ENCODE results near the gene KLF2.

The KLF2 gene

DNA sequence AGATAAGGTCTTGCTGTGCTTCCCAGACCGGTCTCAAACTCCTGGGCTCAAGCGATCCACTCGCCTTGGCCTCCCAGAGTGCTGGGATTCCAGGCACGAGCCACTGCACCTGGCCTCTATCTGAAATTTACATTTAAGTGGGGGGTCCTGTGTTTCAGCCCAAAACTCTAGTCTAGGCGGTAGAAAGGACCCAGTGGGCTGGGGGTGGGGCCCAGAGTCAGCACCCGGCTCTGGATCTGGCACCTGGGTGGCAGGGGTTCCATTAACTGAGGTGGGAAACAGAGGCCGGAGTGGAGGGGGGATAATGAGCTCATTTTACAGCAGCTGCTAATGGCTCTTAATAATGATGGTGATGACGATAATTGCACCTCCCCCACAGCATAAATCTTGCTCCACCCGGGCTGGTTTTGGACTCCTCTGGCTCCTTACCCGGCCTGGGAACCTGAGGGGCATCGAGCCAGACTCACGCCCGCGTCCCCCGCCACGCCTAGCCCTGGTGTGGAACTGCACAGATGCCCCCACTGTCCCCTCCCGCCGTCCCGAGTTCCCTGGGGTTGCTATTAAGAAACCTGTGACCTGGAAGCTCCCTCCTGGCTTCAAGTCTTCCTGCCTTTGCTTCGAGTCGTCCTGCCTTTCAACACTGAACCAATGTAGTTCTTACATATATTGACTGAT, 17.8 kb upstream of the KLF2 start:
- DNase-seq (ENCODE audit: low read depth, low spot score) = no peak

DNA sequence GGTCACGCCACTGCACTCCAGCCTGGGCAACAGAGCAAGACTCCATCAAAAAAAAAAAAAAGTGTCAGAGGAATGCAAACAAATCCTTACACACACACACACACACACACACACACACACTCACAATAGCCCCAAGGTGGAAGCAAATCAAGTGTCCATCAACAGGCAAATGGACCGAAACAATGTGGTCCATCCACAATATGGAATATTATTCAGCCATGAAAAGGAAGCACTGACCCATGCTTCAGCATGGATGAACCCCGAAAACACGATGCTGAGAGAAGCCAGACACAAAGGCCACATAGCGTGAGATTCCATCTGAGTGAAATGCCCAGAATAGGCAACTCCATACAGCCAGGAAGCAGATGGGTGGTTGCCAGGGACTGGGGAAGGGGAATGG, 16.5 kb upstream of the KLF2 start:
- DNase-seq (ENCODE audit: low read depth, low spot score) = no peak

DNA sequence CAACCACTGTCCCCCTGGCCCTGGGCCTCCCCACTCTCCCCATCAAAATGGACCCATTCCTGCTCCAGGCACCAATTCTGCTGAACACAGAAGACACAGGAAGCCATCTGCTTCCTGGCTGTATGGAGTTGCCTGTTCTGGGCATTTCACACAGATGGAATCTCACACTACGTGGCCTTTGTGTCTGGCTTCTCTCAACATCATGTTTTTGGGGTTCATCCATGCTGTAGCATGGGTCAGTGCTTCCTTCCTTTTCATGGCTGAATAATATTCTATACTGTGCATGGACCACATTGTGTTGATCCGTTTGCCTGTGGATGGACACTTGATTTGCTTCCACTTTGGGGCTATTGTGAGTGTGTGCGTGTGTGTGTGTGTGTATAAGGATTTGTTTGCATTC, 15.0 kb upstream of the KLF2 start:
- no peak for DNase-seq (ENCODE audit: low read depth, low spot score)

DNA sequence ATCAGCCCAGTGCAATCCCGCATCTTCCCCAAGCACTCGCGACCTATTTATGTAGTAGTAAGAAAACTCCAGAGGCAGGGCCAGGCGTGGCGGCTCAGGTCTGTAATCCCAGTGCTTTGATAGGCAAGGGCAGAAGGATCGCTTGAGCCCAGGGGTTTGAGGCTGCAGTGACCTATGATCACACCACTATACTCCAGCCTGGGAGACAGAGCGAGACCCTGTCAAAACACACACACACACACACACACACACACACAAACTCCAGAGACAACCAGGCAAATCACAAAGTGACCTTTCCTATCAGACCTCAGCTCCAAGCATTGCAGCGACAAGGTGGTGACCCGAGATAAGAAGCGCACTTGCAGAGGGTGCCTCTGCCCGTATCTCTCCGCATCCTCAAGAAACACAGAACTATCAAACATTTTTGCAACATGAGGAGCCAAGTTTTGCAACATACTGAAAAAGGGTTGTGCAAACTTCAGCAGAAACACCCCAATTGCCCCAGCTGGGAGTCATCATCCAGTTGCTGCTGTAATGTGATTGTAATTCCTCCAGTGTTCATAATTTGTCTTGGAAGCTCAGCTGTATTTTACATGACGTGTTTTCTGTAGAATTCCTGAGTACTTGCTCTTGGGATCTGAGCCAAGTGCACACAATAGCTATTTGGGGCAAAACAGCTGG, 8.7 kb upstream of the KLF2 start:
- DNase-seq (ENCODE audit: low read depth, low spot score) = peak; percentile 69

DNA sequence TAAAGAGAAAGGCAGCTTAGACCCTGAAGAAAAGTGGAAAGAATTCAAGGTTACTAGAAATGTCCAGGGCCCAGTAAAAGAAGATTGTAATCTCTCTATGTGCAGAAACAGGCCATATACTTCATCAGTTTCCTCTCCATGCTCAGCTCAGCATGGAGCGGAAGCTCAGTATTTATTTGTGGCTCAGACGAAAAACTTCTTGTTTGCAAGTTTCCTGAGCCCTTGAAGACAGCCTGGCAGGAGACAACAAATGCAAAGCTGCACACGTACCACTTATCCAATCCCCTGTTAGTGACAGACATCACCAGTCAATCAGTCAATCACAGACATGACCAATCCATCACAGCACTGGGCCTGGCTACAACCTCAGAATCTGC, 8.1 kb upstream of the KLF2 start:
- no peak for DNase-seq (ENCODE audit: low read depth, low spot score)

DNA sequence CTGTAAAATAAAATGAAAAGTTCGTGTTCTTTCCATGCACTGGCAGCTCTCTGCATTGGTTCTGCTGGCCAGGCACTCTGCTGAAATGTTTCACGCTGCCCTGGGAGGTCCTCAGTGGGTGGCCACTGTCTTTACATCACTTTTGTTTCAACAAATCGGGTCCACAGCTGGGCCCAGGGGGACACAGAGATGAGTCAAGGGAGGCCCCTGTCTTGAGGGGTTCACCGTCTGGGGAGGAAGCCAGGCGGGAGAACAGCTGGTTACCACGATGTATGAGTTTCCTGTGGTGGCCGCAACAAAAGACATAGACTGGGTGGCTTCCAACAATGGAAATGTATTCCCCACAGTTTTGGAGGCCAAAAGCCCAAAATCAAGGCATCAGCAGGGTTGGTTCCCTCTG, 5.1 kb upstream of the KLF2 start:
- DNase-seq (ENCODE audit: low read depth, low spot score) = peak; percentile 26

DNA sequence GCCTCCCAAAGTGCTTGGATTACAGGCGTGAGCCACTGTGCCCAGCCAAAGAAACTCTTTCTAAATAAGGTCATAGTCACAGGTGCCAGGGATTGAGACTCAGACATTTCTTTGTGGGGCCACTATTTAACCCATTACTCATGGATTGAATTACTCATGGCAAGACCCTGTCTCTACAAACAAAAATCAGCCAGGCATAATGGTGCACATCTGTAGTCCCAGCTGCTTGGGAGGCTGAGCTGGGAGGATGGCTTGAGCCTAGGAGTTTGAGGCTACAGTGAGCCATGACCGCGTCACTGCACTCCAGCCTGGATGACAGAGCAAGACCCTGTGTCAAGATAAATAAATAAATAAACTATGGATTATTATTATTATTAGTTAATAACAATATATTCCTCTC, 3.6 kb upstream of the KLF2 start:
- DNase-seq (ENCODE audit: low read depth, low spot score) = no peak

DNA sequence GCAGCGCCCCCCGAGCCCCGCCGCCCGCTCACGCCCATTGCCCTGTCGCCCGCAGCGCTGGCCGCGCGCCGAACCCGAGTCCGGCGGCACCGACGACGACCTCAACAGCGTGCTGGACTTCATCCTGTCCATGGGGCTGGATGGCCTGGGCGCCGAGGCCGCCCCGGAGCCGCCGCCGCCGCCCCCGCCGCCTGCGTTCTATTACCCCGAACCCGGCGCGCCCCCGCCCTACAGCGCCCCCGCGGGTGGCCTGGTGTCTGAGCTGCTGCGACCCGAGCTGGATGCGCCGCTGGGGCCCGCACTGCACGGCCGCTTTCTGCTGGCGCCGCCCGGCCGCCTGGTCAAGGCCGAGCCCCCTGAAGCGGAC, 518 bp downstream of the KLF2 start:
- no peak for DNase-seq (ENCODE audit: low read depth, low spot score)

DNA sequence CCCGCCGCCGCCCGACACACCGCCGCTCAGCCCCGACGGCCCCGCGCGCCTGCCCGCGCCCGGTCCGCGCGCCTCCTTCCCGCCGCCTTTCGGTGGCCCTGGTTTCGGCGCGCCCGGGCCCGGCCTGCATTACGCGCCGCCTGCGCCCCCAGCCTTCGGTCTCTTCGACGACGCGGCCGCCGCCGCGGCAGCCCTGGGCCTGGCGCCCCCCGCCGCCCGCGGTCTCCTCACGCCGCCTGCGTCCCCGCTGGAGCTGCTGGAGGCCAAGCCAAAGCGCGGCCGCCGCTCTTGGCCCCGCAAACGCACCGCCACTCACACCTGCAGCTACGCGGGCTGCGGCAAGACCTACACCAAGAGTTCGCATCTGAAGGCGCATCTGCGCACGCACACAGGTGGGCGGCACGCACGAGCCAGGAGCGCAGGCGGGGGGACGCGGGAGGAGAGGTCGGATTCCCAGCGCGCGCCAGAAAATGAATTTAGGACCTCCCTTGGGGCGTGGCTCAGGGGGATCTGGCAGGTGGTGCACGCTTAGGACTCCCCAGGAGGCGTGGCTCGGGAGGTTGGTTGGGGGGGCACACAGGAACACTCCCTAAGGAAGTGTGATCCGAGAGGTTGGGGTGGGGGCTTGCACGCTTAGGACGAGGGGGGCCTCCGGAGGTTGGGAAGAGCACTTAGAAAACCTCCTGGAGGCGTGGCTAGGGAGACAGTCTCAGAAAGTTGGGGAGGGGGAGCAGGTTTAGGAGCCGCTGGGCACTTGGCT, 1.2 kb downstream of the KLF2 start:
- DNase-seq (ENCODE audit: low read depth, low spot score) = no peak

DNA sequence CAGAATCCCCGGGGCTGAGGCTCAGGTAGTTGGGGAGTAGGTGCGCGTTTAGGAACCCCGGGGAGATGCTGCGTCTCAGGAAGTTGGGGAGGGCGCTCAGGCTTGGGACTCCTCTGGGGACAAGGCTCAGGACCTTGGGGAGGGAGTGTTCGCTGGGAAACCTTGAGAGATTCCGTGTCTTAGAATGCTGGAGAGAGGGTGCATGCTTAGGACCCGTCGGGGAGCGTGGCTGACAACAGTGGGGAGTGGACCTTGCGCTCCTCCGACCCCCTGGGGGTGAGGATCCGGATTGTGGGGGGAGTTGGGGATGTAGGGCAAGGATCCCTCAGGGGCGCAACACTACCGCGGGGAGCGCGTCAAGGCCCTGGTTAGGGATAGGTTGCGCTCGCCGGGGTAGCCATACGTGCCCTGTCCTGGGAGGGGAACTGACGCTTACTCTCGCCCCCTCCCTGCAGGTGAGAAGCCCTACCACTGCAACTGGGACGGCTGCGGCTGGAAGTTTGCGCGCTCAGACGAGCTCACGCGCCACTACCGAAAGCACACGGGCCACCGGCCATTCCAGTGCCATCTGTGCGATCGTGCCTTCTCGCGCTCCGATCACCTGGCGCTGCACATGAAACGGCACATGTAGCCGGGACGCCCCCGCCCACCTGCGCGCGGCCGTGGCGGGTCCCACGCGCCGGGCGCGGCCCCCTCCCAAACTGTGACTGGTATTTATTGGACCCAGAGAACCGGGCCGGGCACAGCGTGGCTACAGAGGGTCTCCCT, 2.0 kb downstream of the KLF2 start:
- DNase-seq (ENCODE audit: low read depth, low spot score) = no peak

DNA sequence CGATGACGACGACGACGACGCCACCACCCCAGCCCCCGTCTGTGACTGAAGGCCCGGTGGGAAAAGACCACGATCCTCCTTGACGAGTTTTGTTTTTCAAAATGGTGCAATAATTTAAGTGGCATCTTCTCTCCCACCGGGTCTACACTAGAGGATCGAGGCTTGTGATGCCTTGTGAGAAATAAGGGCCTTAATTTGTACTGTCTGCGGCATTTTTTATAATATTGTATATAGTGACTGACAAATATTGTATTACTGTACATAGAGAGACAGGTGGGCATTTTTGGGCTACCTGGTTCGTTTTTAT, 2.5 kb downstream of the KLF2 start:
- DNase-seq (ENCODE audit: low read depth, low spot score) = no peak

DNA sequence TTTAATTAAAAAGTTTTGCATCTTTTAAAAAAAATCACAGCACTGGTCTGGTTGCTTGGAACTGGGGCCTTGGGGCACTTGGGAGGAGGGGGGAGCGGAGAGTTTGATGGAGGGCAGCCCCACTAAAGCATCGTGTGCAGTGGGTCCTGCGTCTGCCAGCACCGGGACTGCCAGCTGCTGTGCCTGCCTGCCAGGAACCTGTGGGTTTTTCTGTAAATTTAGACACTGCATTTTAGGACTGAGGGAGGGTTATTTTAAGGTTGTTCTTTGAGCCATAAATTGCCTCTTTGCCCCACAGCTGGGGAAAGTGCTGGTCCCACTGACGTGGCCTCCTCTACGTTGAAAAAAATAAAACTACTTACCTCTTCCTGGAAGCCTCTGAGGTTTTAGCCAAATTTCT, 2.9 kb downstream of the KLF2 start:
- DNase-seq (ENCODE audit: low read depth, low spot score) = no peak

DNA sequence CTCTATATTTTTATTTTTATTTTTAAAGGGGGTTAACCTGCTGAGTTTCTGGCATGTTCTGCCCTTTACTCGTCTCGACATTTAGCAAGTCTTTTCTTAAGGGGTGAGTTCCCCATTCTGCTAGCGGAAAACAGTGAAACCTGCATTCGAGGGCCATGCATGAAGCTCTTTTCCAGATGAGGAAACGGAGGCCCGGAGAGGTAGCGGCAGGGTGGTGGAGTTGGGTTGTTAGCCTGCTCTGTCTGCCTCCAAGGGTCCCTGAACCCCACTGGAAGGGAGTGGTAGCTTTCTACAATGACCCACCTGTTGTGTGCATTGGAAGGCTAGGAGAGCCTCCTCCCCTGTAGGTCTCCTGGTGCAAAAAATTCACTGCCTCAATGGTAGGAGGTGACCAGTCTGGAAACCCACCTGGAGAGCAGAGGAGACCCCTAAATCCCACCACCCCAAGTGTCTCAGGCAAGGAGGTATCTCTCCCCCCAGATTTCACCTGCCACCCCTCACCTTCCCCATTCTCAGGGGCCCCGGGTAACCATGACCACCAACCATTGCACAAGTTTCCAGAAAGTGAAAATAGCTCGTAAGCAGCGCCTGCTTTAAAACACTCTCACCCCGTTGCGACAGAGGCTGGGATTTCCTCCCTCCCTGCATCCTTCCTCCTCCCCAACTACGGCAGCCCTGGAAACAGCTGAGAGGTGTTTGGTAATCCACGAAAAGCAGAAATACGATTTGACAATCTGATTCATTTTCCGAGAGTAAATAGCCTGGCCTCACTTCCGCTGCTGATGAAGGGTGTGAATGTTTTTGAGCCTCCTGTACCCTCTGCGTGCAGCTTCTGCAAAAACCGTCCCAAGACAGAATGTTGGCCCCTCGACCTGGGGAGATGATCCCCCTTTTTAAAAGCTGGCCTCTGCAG, 3.5 kb downstream of the KLF2 start:
- DNase-seq (ENCODE audit: low read depth, low spot score) = no peak

DNA sequence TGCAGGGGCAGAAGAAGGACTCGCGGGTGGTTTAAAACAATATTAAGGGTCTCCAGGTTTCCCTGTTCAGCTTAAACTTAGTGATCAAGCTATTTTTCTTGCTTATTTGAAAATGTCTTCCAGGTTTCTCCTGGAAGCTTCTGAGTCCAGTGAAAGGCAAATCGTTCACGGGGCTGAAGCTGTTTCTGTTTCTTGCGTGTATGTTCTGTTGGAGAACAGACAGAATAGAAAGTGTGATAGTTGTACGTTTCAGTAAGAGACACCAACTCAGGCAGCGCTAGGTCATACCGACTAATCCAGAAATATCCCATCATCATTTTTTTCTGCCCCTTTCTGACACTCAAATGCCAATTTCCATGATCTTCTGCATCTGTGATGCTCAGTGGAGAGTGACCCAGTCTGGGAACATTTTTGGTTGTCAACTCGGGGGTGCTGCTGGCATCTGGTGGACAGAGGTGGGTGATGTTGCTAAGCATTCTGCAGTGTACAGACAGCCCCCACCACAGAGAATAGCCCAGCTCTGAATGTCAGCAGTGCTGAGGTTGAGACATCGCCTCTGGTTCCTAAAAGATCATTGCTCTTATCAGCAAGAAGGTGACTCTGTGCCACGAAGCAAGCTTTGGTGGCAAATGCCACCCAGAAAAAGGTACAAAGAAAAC, 4.3 kb downstream of the KLF2 start:
- no peak for DNase-seq (ENCODE audit: low read depth, low spot score)

DNA sequence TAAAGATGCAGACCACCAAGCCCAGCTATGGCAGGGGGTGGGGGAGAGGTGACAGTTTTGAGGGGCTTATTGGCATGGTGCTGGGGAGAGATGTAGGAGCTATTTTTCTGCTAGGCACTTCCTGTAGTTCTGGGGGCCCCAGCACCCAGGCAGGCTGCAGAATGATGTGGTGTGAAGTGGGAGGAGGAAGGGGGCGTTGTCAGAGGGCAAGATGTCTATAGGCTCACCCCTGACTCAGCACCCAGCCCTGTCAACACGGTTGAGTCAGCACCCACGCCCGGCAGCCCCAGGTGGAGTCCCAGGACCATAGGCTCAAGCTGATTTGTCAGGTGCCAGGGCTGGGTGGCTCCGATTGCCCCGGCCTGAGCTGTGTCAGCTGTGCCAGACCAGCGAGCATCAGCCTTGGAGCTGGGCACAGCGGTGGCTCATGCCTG, 5.8 kb downstream of the KLF2 start:
- DNase-seq (ENCODE audit: low read depth, low spot score) = no peak

DNA sequence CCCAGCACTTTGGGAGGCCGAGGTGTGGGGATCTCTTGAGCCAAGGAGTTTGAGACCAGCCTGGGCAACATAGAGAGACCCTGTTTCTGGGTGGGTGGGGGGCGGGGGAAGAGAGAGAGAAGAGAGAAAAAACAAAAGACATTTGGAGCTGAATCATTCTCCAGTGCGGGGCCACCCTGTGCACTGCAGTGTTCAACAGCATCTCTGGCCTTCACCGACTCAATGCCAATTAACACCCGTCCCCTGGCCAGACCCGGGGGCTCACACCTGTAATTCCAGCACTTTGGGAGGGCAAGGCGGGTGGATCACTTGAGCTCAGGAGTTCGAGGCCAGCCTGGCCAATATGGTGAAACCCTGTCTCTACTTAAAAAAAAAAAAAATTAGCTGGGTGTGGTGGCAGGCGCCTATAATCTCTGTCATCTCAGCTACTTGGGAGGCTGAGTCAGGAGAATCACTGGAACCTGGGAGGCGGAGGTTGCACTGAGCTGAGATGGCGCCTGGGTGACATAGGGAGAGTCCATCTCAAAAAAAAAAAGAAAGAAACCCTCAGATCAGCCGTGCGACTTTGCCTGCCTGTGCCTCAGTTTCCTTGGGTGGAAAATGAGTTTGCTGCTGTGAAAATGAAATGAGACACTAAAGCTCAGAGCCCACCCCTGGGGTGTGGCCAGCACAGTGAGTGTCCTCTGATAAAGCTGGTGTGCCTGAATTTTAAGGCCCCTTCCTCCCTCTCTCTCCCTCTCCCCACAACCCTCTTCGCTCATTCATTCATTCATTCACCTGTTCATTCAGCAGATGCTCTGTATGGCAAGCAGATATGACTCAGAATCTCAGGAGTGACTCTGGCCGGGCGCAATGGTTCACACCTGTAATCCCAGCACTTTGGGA, 6.4 kb downstream of the KLF2 start:
- no peak for DNase-seq (ENCODE audit: low read depth, low spot score)

DNA sequence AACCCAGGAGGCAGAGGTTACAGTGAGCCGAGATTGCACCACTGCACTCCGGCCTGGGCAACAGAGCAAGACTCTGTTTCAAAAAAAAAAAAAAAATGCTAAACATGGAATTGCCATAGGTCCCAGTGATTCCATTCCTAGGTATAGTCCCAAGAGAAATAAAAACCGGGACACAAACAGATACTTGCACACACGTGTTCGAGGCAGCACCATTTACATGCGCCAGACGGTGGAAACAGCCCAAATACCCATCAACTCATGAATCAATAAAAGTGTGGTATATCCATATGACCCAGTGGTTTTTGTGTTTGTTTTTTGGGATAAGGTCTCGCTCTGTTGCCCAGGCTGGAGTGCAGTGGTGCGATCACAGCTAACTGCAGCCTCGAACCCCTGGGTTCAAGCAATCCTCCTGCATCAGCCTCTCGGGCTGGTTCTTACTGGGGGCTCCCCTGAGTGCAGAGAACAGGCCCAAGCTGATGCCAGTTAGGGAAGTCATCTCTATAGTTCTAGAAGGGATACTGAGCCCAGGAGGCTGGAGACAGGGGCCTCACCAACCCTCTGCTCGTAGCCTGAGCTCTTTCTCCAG, 8.5 kb downstream of the KLF2 start:
- no peak for DNase-seq (ENCODE audit: low read depth, low spot score)

DNA sequence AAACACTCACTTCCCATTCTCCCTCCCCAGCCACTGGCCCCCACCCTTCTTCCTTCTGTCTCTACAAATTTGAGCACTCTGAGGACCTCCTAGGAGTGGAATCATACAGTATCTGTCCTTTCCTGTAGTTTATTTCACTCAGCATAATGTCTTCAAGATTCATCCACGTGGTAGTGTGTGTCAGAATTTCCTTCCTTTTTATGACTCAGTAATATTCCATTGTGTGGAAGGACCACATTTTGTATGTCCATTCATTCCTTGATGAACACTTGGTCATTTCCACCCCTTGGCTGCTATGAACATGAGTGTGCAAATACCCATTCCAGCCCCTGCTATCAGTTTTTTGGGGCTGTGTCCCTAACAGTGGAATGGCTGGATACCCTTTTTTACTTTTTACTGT, 9.8 kb downstream of the KLF2 start:
- no peak for DNase-seq (ENCODE audit: low read depth, low spot score)

DNA sequence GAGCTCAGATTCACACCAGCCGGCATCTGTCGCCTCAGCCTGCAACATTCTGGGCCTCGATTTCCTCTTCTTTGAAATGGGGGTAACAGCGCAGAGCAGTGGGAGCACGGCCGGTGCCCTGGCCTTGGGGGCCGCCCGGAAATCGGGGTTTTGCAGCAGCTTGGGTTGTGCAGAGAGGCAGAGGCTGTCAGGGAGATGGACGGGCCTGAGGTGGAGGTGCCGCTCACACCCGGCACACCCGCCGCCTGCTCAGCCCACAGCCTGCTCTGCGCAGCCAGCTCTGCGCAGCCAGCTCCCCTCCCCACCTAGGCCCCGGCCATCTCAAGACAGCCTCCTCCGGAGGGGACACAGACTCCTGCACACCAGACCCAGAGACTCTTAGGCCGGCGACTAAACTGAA, 10.6 kb downstream of the KLF2 start:
- no peak for DNase-seq (ENCODE audit: low read depth, low spot score)

DNA sequence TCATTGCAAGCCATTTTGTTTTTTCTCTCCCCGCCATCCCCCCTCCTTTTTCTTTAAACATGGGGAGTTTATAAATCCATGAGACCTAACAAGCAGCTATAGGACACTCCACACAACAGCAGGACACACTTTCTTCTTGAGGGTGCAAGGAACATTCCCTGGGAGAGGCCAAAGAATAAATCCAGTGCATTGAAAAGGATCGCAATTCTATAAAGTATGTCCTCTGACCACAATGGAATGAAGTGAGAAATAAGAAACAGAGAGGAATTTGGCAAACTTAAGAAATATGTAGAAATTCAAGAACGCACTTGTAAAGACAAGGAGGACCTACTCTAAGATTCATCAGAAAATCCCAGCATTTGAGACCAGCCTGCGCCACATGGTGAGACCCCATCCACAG, 11.9 kb downstream of the KLF2 start:
- DNase-seq (ENCODE audit: low read depth, low spot score) = no peak

Measured in smooth muscle cell of the brain vasculature (primary cell).